Cardiac muscle cell (in vitro differentiated cells and primary cell): ENCODE results near the gene PCGF3. TPM values are rescaled to one million over a fixed set of nuclear protein-coding genes. Genes with fewer than 3 reads are reported as not detected.

ENCODE experiments used
- DNase-seq, 2 donors: peaks; one replicate each; pipeline versions ENCODE4 v3.0.0 to v3.0.0-alpha.2; 2010 to 2017; ENCODE audit warnings: low read depth in 1 of 2, low spot score in 1 of 2
- H3K27ac ChIP-seq: fragments of 200-600 bp; sonication (generic); 2 replicates; pipeline ENCODE4 v1.5.1; 2016
- H3K27me3 ChIP-seq: fragments of 200-600 bp; sonication (generic); 2 replicates; pipeline ENCODE4 v1.6.0; 2016; ENCODE audit warnings: control low read depth
- H3K36me3 ChIP-seq: fragments of 200-600 bp; sonication (generic); 2 replicates; pipeline ENCODE4 v1.5.1; 2016; ENCODE audit warnings: control low read depth
- H3K4me1 ChIP-seq: fragments of 200-600 bp; sonication (generic); 2 replicates; pipeline ENCODE4 v1.8.1; 2017; ENCODE audit warnings: low read depth, mild to moderate bottlenecking, mixed run types
- H3K4me3 ChIP-seq: fragments of 200-600 bp; sonication (generic); 2 replicates; pipeline ENCODE4 v1.5.1; 2016; ENCODE audit warnings: mild to moderate bottlenecking
- H3K9me3 ChIP-seq: fragments of 200-600 bp; sonication (generic); 2 replicates; pipeline ENCODE4 v1.5.1; 2017; ENCODE audit warnings: low read depth, mild to moderate bottlenecking, control low read depth
- polyA plus RNA-seq: library from polyadenylated mRNA; unstranded; fragments of >200 nt; fragmentation: Nextera tagmentation; extraction: Ambion mirVana; gene quantifications from 2 replicates; pipeline ENCODE4 v1.2.1, GENCODE V29; 2016
- total RNA-seq: library from RNA; depleted of rRNA; stranded (reverse); fragments of >200 nt; gene quantifications from 2 replicates; pipeline ENCODE4 v1.2.3, GENCODE V29; 2016
- TF ChIP-seq, protein P1 (sequence below): IDR thresholded peaks from 2 replicates; pipeline ENCODE4 v1.5.1; 2012; ENCODE audit warnings: low read depth, mild to moderate bottlenecking, low read length

PCGF3 gene
- total and polyA plus RNA-seq, 2 experiments from 2014 or later: 32.8 to 118 TPM

DNA sequence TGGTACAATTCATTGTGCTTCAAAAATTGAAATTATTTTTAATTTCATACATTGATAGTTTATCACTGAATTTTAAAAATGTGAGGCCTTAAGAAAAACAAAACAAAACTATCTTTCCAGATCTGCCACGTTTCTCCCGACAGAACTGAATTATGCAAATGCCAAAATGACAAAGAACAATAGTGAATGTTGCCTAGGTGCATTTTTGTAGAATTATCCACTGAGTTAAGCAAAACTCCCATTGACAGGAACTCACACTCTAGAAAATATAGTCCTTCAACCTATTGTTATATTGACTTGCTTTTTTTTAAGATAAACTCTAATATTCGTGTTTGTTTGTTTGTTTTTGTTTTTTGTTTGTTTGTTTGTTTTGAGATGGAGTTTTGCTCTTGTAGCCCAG, 6.5 kb downstream of the PCGF3 start:
- H3K36me3 ChIP-seq: no peaks in the 10 kb centered on the region
- H3K27me3 ChIP-seq: no peaks in the 10 kb centered on the region
- DNase-seq: no peak
- peaks cover 5% of the 10 kb centered on the region for H3K4me1 ChIP-seq
- no peak overlapping the region for H3K27ac ChIP-seq
- H3K9me3 ChIP-seq: no peaks in the 10 kb centered on the region
- TF ChIP-seq, protein P1, sequence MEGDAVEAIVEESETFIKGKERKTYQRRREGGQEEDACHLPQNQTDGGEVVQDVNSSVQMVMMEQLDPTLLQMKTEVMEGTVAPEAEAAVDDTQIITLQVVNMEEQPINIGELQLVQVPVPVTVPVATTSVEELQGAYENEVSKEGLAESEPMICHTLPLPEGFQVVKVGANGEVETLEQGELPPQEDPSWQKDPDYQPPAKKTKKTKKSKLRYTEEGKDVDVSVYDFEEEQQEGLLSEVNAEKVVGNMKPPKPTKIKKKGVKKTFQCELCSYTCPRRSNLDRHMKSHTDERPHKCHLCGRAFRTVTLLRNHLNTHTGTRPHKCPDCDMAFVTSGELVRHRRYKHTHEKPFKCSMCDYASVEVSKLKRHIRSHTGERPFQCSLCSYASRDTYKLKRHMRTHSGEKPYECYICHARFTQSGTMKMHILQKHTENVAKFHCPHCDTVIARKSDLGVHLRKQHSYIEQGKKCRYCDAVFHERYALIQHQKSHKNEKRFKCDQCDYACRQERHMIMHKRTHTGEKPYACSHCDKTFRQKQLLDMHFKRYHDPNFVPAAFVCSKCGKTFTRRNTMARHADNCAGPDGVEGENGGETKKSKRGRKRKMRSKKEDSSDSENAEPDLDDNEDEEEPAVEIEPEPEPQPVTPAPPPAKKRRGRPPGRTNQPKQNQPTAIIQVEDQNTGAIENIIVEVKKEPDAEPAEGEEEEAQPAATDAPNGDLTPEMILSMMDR: no peak
- no peak overlapping the region for H3K4me3 ChIP-seq

DNA sequence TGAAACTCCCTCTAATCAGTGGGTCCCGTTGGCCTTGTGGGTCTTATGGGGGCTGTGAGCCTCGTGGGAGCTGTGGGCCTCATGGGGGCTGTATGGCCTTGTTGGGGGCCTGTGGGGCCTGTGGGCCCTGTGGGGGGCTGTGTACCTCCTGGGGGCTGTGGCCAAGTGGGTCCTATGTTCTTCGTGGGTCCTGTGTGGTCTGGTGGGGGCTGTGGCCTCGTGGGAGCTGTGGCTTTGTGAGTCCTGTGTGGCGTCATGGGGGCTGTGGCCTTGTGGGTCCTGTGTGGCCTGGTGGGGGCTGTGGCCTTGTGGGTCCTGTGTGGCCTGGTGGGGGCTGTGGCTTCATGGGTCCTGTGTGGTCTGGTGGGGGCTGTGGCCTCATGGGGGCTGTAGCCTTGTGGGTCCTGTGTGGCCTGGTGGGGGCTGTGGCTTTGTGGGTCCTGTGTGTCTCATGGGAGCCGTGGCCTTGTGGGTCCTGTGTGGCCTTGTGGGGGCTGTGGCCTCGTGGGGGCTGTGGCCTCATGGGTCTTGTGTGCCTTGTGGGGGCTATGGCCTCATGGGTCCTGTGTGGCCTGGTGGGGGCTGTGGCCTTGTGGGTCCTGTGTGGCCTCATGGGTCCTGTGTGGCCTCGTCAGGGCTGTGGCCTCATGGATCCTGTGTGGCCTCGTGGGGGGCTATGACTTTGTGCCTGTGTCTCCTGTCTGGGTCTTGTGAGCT, 7.4 kb downstream of the PCGF3 start:
- Histone ChIP-seq H3K27ac (no peak overlapping the region), H3K9me3 (no peaks in the 10 kb centered on the region)

GRCh38 chr4:714087-714486, 8.5 kb downstream of the PCGF3 start:
- H3K4me1 ChIP-seq: no peaks in the 10 kb centered on the region
- no peak for DNase-seq
- no peaks in the 10 kb centered on the region for H3K9me3 ChIP-seq
- TF ChIP-seq, protein P1: no peak
- no peaks in the 10 kb centered on the region for H3K36me3 ChIP-seq
- H3K4me3 ChIP-seq: no peak overlapping the region
- H3K27me3 ChIP-seq: no peaks in the 10 kb centered on the region
- H3K27ac ChIP-seq: no peak overlapping the region

More for the DNA sequence above, 7.4 kb downstream of the PCGF3 start:
- Histone ChIP-seq H3K27me3 (no peaks in the 10 kb centered on the region), H3K4me1 (no peaks in the 10 kb centered on the region), H3K36me3 (no peaks in the 10 kb centered on the region), H3K4me3 (no peak overlapping the region)
- TF ChIP-seq, protein P1: no peak
- DNase-seq: no peak

DNA sequence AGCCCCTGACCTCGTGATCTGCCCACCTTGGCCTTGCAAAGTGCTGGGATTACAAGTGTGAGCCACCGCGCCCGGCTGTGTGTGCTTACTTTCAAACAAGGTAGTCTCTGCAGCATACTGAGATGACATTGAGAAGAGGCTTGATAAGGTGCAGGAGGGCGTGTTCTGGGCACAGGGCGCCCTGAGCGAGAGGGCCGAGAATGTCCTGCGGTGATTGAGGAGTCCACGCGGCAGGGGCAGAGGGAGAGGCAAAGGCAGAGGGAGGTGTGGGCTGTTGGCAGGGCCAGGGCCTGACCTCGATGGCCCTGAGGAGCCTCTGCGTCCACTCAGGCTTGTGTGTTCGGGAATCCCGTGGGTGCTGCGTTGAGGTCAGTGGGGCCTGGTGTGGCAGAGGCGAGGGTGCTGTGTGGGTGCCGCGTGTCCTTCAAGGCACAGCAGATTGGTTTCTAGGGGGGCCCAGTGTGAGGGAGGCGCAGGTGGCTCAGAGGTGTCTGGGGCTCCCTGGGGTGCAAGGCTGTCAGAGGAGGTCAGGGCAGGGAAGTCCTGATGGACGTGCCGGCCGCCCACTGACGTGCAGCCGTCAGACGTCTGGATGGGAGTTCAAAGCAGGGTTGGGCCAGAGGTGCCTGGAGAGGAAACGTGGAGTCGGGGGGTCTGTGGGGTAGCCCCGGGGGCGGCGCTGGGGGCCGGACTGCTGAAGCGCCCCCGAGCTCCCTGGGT, 12.1 kb downstream of the PCGF3 start:
- DNase-seq: no peak
- TF ChIP-seq, protein P1: no peak
- no peaks in the 10 kb centered on the region for H3K4me1 ChIP-seq
- no peak overlapping the region for H3K4me3 ChIP-seq
- no peaks in the 10 kb centered on the region for H3K36me3 ChIP-seq
- no peaks in the 10 kb centered on the region for H3K9me3 ChIP-seq
- no peaks in the 10 kb centered on the region for H3K27me3 ChIP-seq
- peak overlapping the region; percentile 62 for H3K27ac ChIP-seq

- Histone ChIP-seq H3K27ac (peak overlapping the region; percentile 62), H3K9me3 (no peaks in the 10 kb centered on the region), H3K4me3 (no peak overlapping the region), H3K27me3 (no peaks in the 10 kb centered on the region), H3K4me1 (no peaks in the 10 kb centered on the region), H3K36me3 (no peaks in the 10 kb centered on the region)
- TF ChIP-seq, protein P1: no peak
- no peak for DNase-seq
Observed at GRCh38 chr4:718460-718859, 12.8 kb downstream of the PCGF3 start.
